IMR-90 (cell line): ENCODE results near the gene DLG5. TPM values are rescaled to one million over a fixed set of nuclear protein-coding genes. Genes with fewer than 3 reads are reported as not detected.

Experiments
- ATAC-seq: fragments of 200-7000 bp; cut with Tn5 transposase; 2 replicates; pipeline ENCODE4 v1.9.1; 2020; ENCODE audit warnings: low read depth, mild to moderate bottlenecking, moderate library complexity
- BruUV-seq: library from RNA; stranded (reverse); fragments of 400-500 nt; replicated peaks from 2 replicates; lab custom pipeline; 2021; lab: Mats Ljungman, UMichigan
- CTCF ChIA-PET: fragments of 300-600 bp; formaldehyde crosslinking; extraction: SDS; loops from one replicate; lab custom pipeline; 2021; ENCODE audit warnings: antibody characterized with exemption; lab: Yijun Ruan, JAX
- POLR2A ChIA-PET: fragments of 300-600 bp; sonication (Branson Sonifier 250); formaldehyde crosslinking; loops from one replicate; lab custom pipeline; 2022; ENCODE audit warnings: antibody characterized with exemption; ENCODE audit not compliant: unreplicated experiment; lab: Charles Lee
- DNase-seq: peaks from one replicate; pipeline ENCODE4 v3.0.0; 2013
- H2AFZ ChIP-seq: replicated peaks from 2 replicates; pipeline ENCODE3; 2013; ENCODE audit warnings: low read length, mild to moderate bottlenecking; ENCODE audit not compliant: poor library complexity
- H2AK5ac ChIP-seq: 2 replicates; pipeline ENCODE4 v1.6.1; 2013; ENCODE audit warnings: low read depth, low read length, inconsistent platforms
- H2AK9ac ChIP-seq: replicated peaks from 2 replicates; pipeline ENCODE3; 2013; ENCODE audit warnings: mild to moderate bottlenecking, low read depth, low read length, moderate library complexity; ENCODE audit not compliant: poor library complexity
- H2BK120ac ChIP-seq: 2 replicates; pipeline ENCODE4 v1.6.1; 2013; ENCODE audit warnings: low read depth, low read length, inconsistent platforms
- H2BK15ac ChIP-seq: 3 replicates; pipeline ENCODE4 v1.6.1; 2013; ENCODE audit warnings: low read depth, low read length, inconsistent platforms
- H2BK20ac ChIP-seq: 2 replicates; pipeline ENCODE4 v1.6.1; 2013; ENCODE audit warnings: low read depth, mild to moderate bottlenecking, inconsistent platforms, low read length, moderate library complexity
- H2BK5ac ChIP-seq: 2 replicates; pipeline ENCODE4 v1.6.1; 2013; ENCODE audit warnings: mild to moderate bottlenecking, low read depth, low read length, inconsistent platforms; ENCODE audit not compliant: poor library complexity, severe bottlenecking
- H3K14ac ChIP-seq: replicated peaks from 2 replicates; pipeline ENCODE4 v1.6.1; 2013; ENCODE audit warnings: low read depth, low read length, inconsistent platforms
- H3K18ac ChIP-seq: 2 replicates; pipeline ENCODE4 v1.6.1; 2013; ENCODE audit warnings: low read depth, low read length, control low read depth
- H3K23ac ChIP-seq: 2 replicates; pipeline ENCODE4 v1.6.1; 2013; ENCODE audit warnings: low read depth, low read length, inconsistent platforms
- H3K27ac ChIP-seq: 2 replicates; pipeline ENCODE4 v1.5.1; 2013; ENCODE audit warnings: mild to moderate bottlenecking, control low read depth, low read length; ENCODE audit not compliant: insufficient read depth
- H3K27me3 ChIP-seq: 2 replicates; pipeline ENCODE4 v1.6.1; 2013; ENCODE audit warnings: low read length; ENCODE audit not compliant: control insufficient read depth, insufficient read depth
- H3K36me3 ChIP-seq: 2 replicates; pipeline ENCODE4 v1.6.1; 2013; ENCODE audit warnings: low read length, mixed read lengths; ENCODE audit not compliant: control insufficient read depth, insufficient read depth
- H3K4ac ChIP-seq: 2 replicates; pipeline ENCODE4 v1.6.1; 2013; ENCODE audit warnings: low read depth, low read length, inconsistent platforms
- H3K4me1 ChIP-seq: 2 replicates; pipeline ENCODE4 v1.6.1; 2013; ENCODE audit warnings: low read length, mixed read lengths; ENCODE audit not compliant: control insufficient read depth, insufficient read depth
- H3K4me2 ChIP-seq: 2 replicates; pipeline ENCODE4 v1.6.1; 2013; ENCODE audit warnings: low read depth, mild to moderate bottlenecking, control low read depth, low read length, moderate library complexity
- H3K4me3 ChIP-seq: 2 replicates; pipeline ENCODE4 v1.5.1; 2013; ENCODE audit warnings: low read depth, mild to moderate bottlenecking, control low read depth, low read length, moderate library complexity; ENCODE audit not compliant: insufficient read depth
- H3K56ac ChIP-seq: 2 replicates; pipeline ENCODE4 v1.6.1; 2013; ENCODE audit warnings: low read length, inconsistent platforms; ENCODE audit not compliant: insufficient read depth; ENCODE audit errors: extremely low read depth
- H3K79me1 ChIP-seq, 2 experiments: 2 replicates each; pipeline ENCODE4 v1.6.1; 2013; ENCODE audit warnings: low read length in 2 of 2, inconsistent platforms in 1 of 2, low read depth in 1 of 2
- H3K9ac ChIP-seq: 2 replicates; pipeline ENCODE4 v1.6.1; 2013; ENCODE audit warnings: low read depth, low read length, control low read depth
- H3K9me1 ChIP-seq: 2 replicates; pipeline ENCODE4 v1.6.1; 2013; ENCODE audit warnings: low read length, inconsistent platforms; ENCODE audit not compliant: insufficient read depth
- H3K9me3 ChIP-seq: 2 replicates; pipeline ENCODE4 v1.6.1; 2013; ENCODE audit warnings: low read length; ENCODE audit not compliant: control insufficient read depth, insufficient read depth
- H4K20me1 ChIP-seq: 2 replicates; pipeline ENCODE4 v1.6.1; 2013; ENCODE audit warnings: low read length, inconsistent platforms; ENCODE audit not compliant: insufficient read depth
- H4K5ac ChIP-seq: 2 replicates; pipeline ENCODE4 v1.6.1; 2013; ENCODE audit warnings: mild to moderate bottlenecking, low read depth, low read length, control low read depth
- H4K8ac ChIP-seq, 2 experiments: 2 replicates each; pipeline ENCODE4 v1.6.1; 2013; ENCODE audit warnings: low read depth in 2 of 2, low read length in 2 of 2, control low read depth in 1 of 2, inconsistent platforms in 1 of 2
- H4K91ac ChIP-seq: 2 replicates; pipeline ENCODE4 v1.6.1; 2013; ENCODE audit warnings: low read depth, low read length, inconsistent platforms; ENCODE audit not compliant: insufficient read depth
- CEBPB ChIP-seq: IDR thresholded peaks from 2 replicates; pipeline ENCODE4 v1.6.1; 2012; ENCODE audit warnings: low read depth, low read length, improper control_type of control experiment
- MXI1 ChIP-seq: IDR thresholded peaks from 2 replicates; pipeline ENCODE4 v1.6.1; 2012; ENCODE audit warnings: low read depth, mild to moderate bottlenecking, low read length, moderate library complexity, borderline replicate concordance
- RAD21 ChIP-seq: IDR thresholded peaks from 2 replicates; pipeline ENCODE4 v1.6.1; 2012; ENCODE audit warnings: low read length, improper control_type of control experiment
- WGBS, 2 experiments: methylation state at CpG; one replicate each; pipeline versions ENCODE4 v1.1.5 to v1.1.7; 2013; ENCODE audit warnings: missing lambda C conversion rate in 2 of 2; ENCODE audit not compliant: insufficient read length in 1 of 2; ENCODE audit errors: extremely low coverage in 2 of 2; 5-methylcytosine and 5-hydroxymethylcytosine counted together
- dilution Hi-C: fragments of 300-500 bp; cut with HindIII; formaldehyde crosslinking; loops from one replicate; pipeline ENCODE4 v1.14.3; 2018; ENCODE audit warnings: low sequenced_read_pairs; ENCODE audit not compliant: unreplicated experiment
- in situ Hi-C: fragments of 300-500 bp; cut with MboI; formaldehyde crosslinking; loops from 3 replicates; pipeline ENCODE4 v1.14.3; 2019; ENCODE audit warnings: low sequenced_read_pairs, inconsistent platforms, mixed read lengths
- intact Hi-C: fragments of 100-400 bp; cut with micrococcal nuclease; formaldehyde crosslinking; loops from 2 replicates; pipeline ENCODE4 v1.10.0; 2022
- polyA plus RNA-seq, 3 experiments: library from polyadenylated mRNA; depleted of rRNA; stranded (reverse); fragments of >200 nt; gene quantifications; 2 replicates each; pipeline ENCODE4 v1.2.3, GENCODE V29; 2012; ENCODE audit warnings: low replicate concordance in 1 of 3
- total RNA-seq: library from RNA; depleted of rRNA; stranded (reverse); fragments of >200 nt; gene quantifications from 2 replicates; pipeline ENCODE4 v1.2.3, GENCODE V29; 2012

DLG5 gene
- total and polyA plus RNA-seq, 2 of the 4 experiments (the other 2 are of a cell fraction) = 12.7 to 28.7 TPM

DNA sequence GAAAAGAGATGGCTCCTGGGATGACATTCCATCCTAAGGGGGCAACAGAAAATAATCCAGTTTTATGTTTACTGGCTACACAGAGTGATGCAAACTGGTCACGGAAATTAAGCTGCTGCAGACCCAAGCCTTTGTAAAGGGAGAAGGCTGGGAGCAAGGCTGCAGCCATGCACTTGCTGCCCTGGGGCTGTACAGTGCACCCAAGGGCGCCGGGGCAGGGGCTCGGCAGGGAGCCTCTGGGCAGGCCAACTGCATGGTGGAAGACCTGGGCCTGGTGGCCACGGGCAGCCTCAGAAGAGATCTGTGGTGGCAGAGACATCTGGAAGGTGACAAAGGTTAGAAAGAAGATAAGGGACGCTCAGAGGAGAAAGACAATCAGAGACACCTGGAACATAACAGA lies 113.8 kb downstream of the DLG5 start:
- TF ChIP-seq CEBPB (no peak), MXI1 (no peak), RAD21 (no peak)
- H4K8ac ChIP-seq = no peak overlapping the region
- H3K4ac ChIP-seq = no peak overlapping the region
- no peak overlapping the region for H2AFZ ChIP-seq
- 83% methylated on average over 5 of the region's 6 CpGs; no CpG with 5 or more reads in 1 of the 2 experiments for WGBS, 2 experiments
- H2BK5ac ChIP-seq = no peak overlapping the region
- no peak overlapping the region for H2AK5ac ChIP-seq
- H2AK9ac ChIP-seq = no peak overlapping the region
- H3K4me3 ChIP-seq = no peak overlapping the region
- H2BK15ac ChIP-seq = no peak overlapping the region
- H3K27ac ChIP-seq = no peak overlapping the region
- H4K5ac ChIP-seq = no peak overlapping the region
- DNase-seq (no peak), ATAC-seq (no peak)
- no peak overlapping the region for H3K4me2 ChIP-seq
- in situ Hi-C loops = no loop called here
- H3K56ac ChIP-seq = no peak overlapping the region
- H3K18ac ChIP-seq = no peak overlapping the region
- POLR2A ChIA-PET = no interaction called here
- H3K79me1 ChIP-seq = peaks cover 0 to 13% of the 10 kb centered on the region in 2 experiments; a peak in 2 of 4 replicates
- no peak overlapping the region for H3K9ac ChIP-seq
- no peak overlapping the region for H3K23ac ChIP-seq
- H3K4me1 ChIP-seq = no peaks in the 10 kb centered on the region
- H4K20me1 ChIP-seq = no peaks in the 10 kb centered on the region
- BruUV-seq = no TSS peak
- no peak overlapping the region for H4K91ac ChIP-seq
- peaks cover 76% of the 10 kb centered on the region for H3K36me3 ChIP-seq
- dilution Hi-C loops = no loop called here
- H3K14ac ChIP-seq = no peak overlapping the region
- no peak overlapping the region for H2BK20ac ChIP-seq
- no peaks in the 10 kb centered on the region for H3K9me3 ChIP-seq
- intact Hi-C loops = no loop called here
- peaks cover 2% of the 10 kb centered on the region; the same call in 1 of the 2 replicates for H3K9me1 ChIP-seq
- CTCF ChIA-PET = no interaction called here
- no peaks in the 10 kb centered on the region for H3K27me3 ChIP-seq
- no peak overlapping the region for H2BK120ac ChIP-seq
